ENCODE results near the gene RAD50.

Gene RAD50

DNA sequence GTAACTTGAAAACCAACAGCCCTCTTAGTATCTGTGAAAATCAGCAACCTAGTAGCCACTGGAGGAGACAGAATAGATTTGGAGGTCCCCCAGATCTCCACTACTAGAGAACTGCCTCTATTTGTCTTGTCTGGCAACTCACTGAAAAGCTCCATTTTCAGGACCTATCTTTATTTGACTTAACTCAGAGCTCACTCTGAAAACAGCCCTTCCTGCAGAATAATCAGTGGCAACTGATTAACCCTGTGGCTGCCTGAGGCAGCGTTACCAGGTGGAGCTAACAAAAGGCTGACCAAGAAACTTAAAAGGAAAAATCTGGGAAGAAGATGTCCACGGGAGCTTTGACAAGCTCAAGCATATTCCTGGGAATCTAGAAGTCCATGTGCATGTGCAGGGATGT lies 90.7 kb downstream of the RAD50 start:
- no CpG with 5 or more reads among the region's 2 CpGs for WGBS, 2 donors (ENCODE audit: extremely low coverage in 2 of 2, insufficient read length in 2 of 2, insufficient replicate concordance in 1 of 2)
- Histone ChIP-seq H3K27ac (replicated peaks; ENCODE audit: low read length) (no peak overlapping the region), H2BK5ac (ENCODE audit: low read length) (no peak overlapping the region), H3K4ac (ENCODE audit: low read length) (no peak overlapping the region), H2BK120ac (ENCODE audit: low read depth, low read length) (no peak overlapping the region), H3K79me1 (ENCODE audit: low read depth, low read length) (no peaks in the 10 kb centered on the region), H3K14ac (ENCODE audit: low read length) (no peak overlapping the region), H3K4me2 (ENCODE audit: insufficient read depth, low read length, poor library complexity, severe bottlenecking) (no peak overlapping the region), H2BK15ac (ENCODE audit: low read length) (no peak overlapping the region), H3K18ac (ENCODE audit: low read length) (no peak overlapping the region), H4K91ac (ENCODE audit: low read depth, low read length, poor library complexity) (no peak overlapping the region), H3K23ac (ENCODE audit: low read depth, low read length, poor library complexity) (no peak overlapping the region), H2BK12ac (ENCODE audit: low read length) (no peak overlapping the region), H2AK5ac (ENCODE audit: low read depth, low read length) (no peak overlapping the region), H3K9ac (ENCODE audit: low read depth, low read length, poor library complexity) (no peak overlapping the region), H3K9me3 (replicated peaks in 1 of 2; ENCODE audit: control insufficient read depth in 2 of 2, insufficient read depth in 1 of 2, low read depth in 1 of 2, low read length in 2 of 2) (peaks cover 2 to 6% of the 10 kb centered on the region in 2 donors), H3K4me3 (ENCODE audit: low read length in 2 of 2) (no peak overlapping the region), H3K27me3 (ENCODE audit: control insufficient read depth in 3 of 3, insufficient read depth in 3 of 3, low read depth in 1 of 3, low read length in 3 of 3) (no peaks in the 10 kb centered on the region), H3K36me3 (replicated peaks in 1 of 2; ENCODE audit: control insufficient read depth in 2 of 2, insufficient read depth in 2 of 2, low read length in 2 of 2) (peaks cover 3 to 5% of the 10 kb centered on the region in 2 donors), H3K4me1 (ENCODE audit: control insufficient read depth in 2 of 2, insufficient read depth in 1 of 2, low read depth in 1 of 2, low read length in 2 of 2) (no peaks in the 10 kb centered on the region), H4K8ac (ENCODE audit: low read depth, low read length) (no peak overlapping the region), H2AFZ (ENCODE audit: low read length) (no peak overlapping the region)
- DNase-seq (ENCODE audit: low spot score) = no peak

- H2BK120ac ChIP-seq (ENCODE audit: low read depth, low read length) = no peak overlapping the region
- H3K27ac ChIP-seq (replicated peaks; ENCODE audit: low read length) = no peak overlapping the region
- no peak overlapping the region for H3K4me3 ChIP-seq (ENCODE audit: low read length in 2 of 2)
Measured at GRCh38 chr5:132648355-132648754, 91.6 kb downstream of the RAD50 start.

DNA sequence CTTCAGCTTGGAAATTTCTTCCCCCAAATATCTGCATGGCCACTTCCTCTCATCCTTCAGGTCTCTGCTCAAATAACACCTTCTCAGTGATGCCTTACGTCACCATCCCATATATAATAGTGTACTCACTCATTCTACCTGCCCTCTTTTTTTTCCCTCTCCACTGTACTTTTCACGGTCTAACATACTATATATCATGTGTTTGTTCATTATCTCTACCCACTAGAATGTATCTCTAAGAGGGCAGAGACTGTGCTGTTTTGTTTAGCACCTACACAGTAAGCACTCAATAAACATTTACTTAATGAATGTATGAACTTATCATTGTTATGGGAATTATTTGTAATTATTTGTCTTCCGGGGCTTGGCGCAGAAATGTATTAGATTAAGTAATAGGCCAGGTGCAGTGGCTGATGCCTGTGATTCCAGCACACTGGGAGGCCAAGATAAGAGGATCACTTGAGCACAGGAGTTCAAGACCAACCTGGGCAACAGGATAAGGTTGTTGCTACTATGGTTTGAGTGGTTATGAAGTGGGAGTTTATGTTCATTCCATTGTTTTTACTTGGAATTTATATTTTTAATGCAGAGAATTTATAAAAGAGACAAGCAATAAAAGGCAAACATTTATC lies 95.2 kb downstream of the RAD50 start:
- no peak overlapping the region for H2BK12ac ChIP-seq (ENCODE audit: low read length)
- H4K8ac ChIP-seq (ENCODE audit: low read depth, low read length) = peak overlapping the region; percentile 17
- no peak overlapping the region for H4K91ac ChIP-seq (ENCODE audit: low read depth, low read length, poor library complexity)
- peaks cover 8 to 40% (median 19%) of the 10 kb centered on the region in 3 experiments for H3K27me3 ChIP-seq (ENCODE audit: control insufficient read depth in 3 of 3, insufficient read depth in 3 of 3, low read depth in 1 of 3, low read length in 3 of 3)
- no peak overlapping the region for H3K4me3 ChIP-seq (ENCODE audit: low read length in 2 of 2)
- no peak overlapping the region for H2BK5ac ChIP-seq (ENCODE audit: low read length)
- no peak overlapping the region for H3K23ac ChIP-seq (ENCODE audit: low read depth, low read length, poor library complexity)
- no peaks in the 10 kb centered on the region for H3K36me3 ChIP-seq (replicated peaks in 1 of 2; ENCODE audit: control insufficient read depth in 2 of 2, insufficient read depth in 2 of 2, low read length in 2 of 2)
- no peak overlapping the region for H2BK120ac ChIP-seq (ENCODE audit: low read depth, low read length)
- H2AFZ ChIP-seq (ENCODE audit: low read length) = no peak overlapping the region
- H3K4me2 ChIP-seq (ENCODE audit: insufficient read depth, low read length, poor library complexity, severe bottlenecking) = no peak overlapping the region
- no peak overlapping the region for H3K18ac ChIP-seq (ENCODE audit: low read length)
- H3K4ac ChIP-seq (ENCODE audit: low read length) = no peak overlapping the region
- no peak overlapping the region for H2AK5ac ChIP-seq (ENCODE audit: low read depth, low read length)
- no peak overlapping the region for H3K9ac ChIP-seq (ENCODE audit: low read depth, low read length, poor library complexity)
- H3K9me3 ChIP-seq (replicated peaks in 1 of 2; ENCODE audit: control insufficient read depth in 2 of 2, insufficient read depth in 1 of 2, low read depth in 1 of 2, low read length in 2 of 2) = peaks cover 6% of the 10 kb centered on the region in 2 donors
- DNase-seq (ENCODE audit: low spot score) = no peak
- no peak overlapping the region for H3K14ac ChIP-seq (ENCODE audit: low read length)
- WGBS, 2 donors (ENCODE audit: extremely low coverage in 2 of 2, insufficient read length in 2 of 2, insufficient replicate concordance in 1 of 2) = no CpG with 5 or more reads among the region's 4 CpGs
- H3K4me1 ChIP-seq (ENCODE audit: control insufficient read depth in 2 of 2, insufficient read depth in 1 of 2, low read depth in 1 of 2, low read length in 2 of 2) = peaks cover 0 to 9% of the 10 kb centered on the region in 2 donors
- no peak overlapping the region for H2BK15ac ChIP-seq (ENCODE audit: low read length)
- no peak overlapping the region for H3K27ac ChIP-seq (replicated peaks; ENCODE audit: low read length)
- H3K79me1 ChIP-seq (ENCODE audit: low read depth, low read length) = no peaks in the 10 kb centered on the region

More at GRCh38 chr5:132648355-132648754, 91.6 kb downstream of the RAD50 start:
- H2AFZ ChIP-seq (ENCODE audit: low read length) = no peak overlapping the region
- DNase-seq (ENCODE audit: low spot score) = no peak
- H3K27me3 ChIP-seq (ENCODE audit: control insufficient read depth in 3 of 3, insufficient read depth in 3 of 3, low read depth in 1 of 3, low read length in 3 of 3) = peaks cover 0 to 5% (median 0%) of the 10 kb centered on the region in 3 experiments
- H3K14ac ChIP-seq (ENCODE audit: low read length) = no peak overlapping the region
- no peaks in the 10 kb centered on the region for H3K4me1 ChIP-seq (ENCODE audit: control insufficient read depth in 2 of 2, insufficient read depth in 1 of 2, low read depth in 1 of 2, low read length in 2 of 2)
- no peaks in the 10 kb centered on the region for H3K36me3 ChIP-seq (replicated peaks in 1 of 2; ENCODE audit: control insufficient read depth in 2 of 2, insufficient read depth in 2 of 2, low read length in 2 of 2)
- no peak overlapping the region for H4K91ac ChIP-seq (ENCODE audit: low read depth, low read length, poor library complexity)
- H3K9ac ChIP-seq (ENCODE audit: low read depth, low read length, poor library complexity) = no peak overlapping the region
- no peak overlapping the region for H4K8ac ChIP-seq (ENCODE audit: low read depth, low read length)
- H2AK5ac ChIP-seq (ENCODE audit: low read depth, low read length) = no peak overlapping the region
- peaks cover 2 to 6% of the 10 kb centered on the region in 2 donors for H3K9me3 ChIP-seq (replicated peaks in 1 of 2; ENCODE audit: control insufficient read depth in 2 of 2, insufficient read depth in 1 of 2, low read depth in 1 of 2, low read length in 2 of 2)
- no CpG with 5 or more reads among the region's 1 CpG for WGBS, 2 donors (ENCODE audit: extremely low coverage in 2 of 2, insufficient read length in 2 of 2, insufficient replicate concordance in 1 of 2)
- H3K4ac ChIP-seq (ENCODE audit: low read length) = no peak overlapping the region
- no peak overlapping the region for H3K4me2 ChIP-seq (ENCODE audit: insufficient read depth, low read length, poor library complexity, severe bottlenecking)
- H3K79me1 ChIP-seq (ENCODE audit: low read depth, low read length) = no peaks in the 10 kb centered on the region
- no peak overlapping the region for H3K23ac ChIP-seq (ENCODE audit: low read depth, low read length, poor library complexity)
- no peak overlapping the region for H3K18ac ChIP-seq (ENCODE audit: low read length)
- H2BK5ac ChIP-seq (ENCODE audit: low read length) = no peak overlapping the region
- H2BK12ac ChIP-seq (ENCODE audit: low read length) = no peak overlapping the region
- H2BK15ac ChIP-seq (ENCODE audit: low read length) = no peak overlapping the region

GRCh38 chr5:132653716-132654115 lies 96.9 kb downstream of the RAD50 start:
- Histone ChIP-seq H3K27ac (replicated peaks; ENCODE audit: low read length) (no peak overlapping the region), H3K9me3 (replicated peaks in 1 of 2; ENCODE audit: control insufficient read depth in 2 of 2, insufficient read depth in 1 of 2, low read depth in 1 of 2, low read length in 2 of 2) (peaks cover 0 to 3% of the 10 kb centered on the region in 2 donors), H2BK15ac (ENCODE audit: low read length) (no peak overlapping the region), H3K9ac (ENCODE audit: low read depth, low read length, poor library complexity) (no peak overlapping the region), H4K8ac (ENCODE audit: low read depth, low read length) (no peak overlapping the region), H2AFZ (ENCODE audit: low read length) (no peak overlapping the region), H2BK120ac (ENCODE audit: low read depth, low read length) (no peak overlapping the region), H3K4me2 (ENCODE audit: insufficient read depth, low read length, poor library complexity, severe bottlenecking) (no peak overlapping the region), H3K27me3 (ENCODE audit: control insufficient read depth in 3 of 3, insufficient read depth in 3 of 3, low read depth in 1 of 3, low read length in 3 of 3) (peaks cover 8 to 57% (median 23%) of the 10 kb centered on the region in 3 experiments), H2BK12ac (ENCODE audit: low read length) (no peak overlapping the region), H2AK5ac (ENCODE audit: low read depth, low read length) (no peak overlapping the region), H3K18ac (ENCODE audit: low read length) (peak overlapping the region; percentile 48), H3K4me3 (ENCODE audit: low read length in 2 of 2) (no peak overlapping the region), H3K36me3 (replicated peaks in 1 of 2; ENCODE audit: control insufficient read depth in 2 of 2, insufficient read depth in 2 of 2, low read length in 2 of 2) (no peaks in the 10 kb centered on the region), H3K4me1 (ENCODE audit: control insufficient read depth in 2 of 2, insufficient read depth in 1 of 2, low read depth in 1 of 2, low read length in 2 of 2) (peaks cover 0 to 9% of the 10 kb centered on the region in 2 donors), H3K23ac (ENCODE audit: low read depth, low read length, poor library complexity) (no peak overlapping the region), H3K79me1 (ENCODE audit: low read depth, low read length) (no peaks in the 10 kb centered on the region), H3K14ac (ENCODE audit: low read length) (no peak overlapping the region), H2BK5ac (ENCODE audit: low read length) (no peak overlapping the region), H4K91ac (ENCODE audit: low read depth, low read length, poor library complexity) (no peak overlapping the region), H3K4ac (ENCODE audit: low read length) (no peak overlapping the region)
- no peak for DNase-seq (ENCODE audit: low spot score)
- no CpG with 5 or more reads among the region's 7 CpGs for WGBS, 2 donors (ENCODE audit: extremely low coverage in 2 of 2, insufficient read length in 2 of 2, insufficient replicate concordance in 1 of 2)
